NCI-H1417 treated with DMSO at 0.1 percent for 48 hours (cell line): ENCODE measurements around the gene HHIPL1.

Source experiments
- DNase-seq: peaks from one replicate; lab custom pipeline; 2025; lab: John Stamatoyannopoulos, UW

HHIPL1 gene

GRCh38 chr14:99689266-99690236 lies 44.6 kb downstream of the HHIPL1 start:
- no peak for DNase-seq

- no peak for DNase-seq
Observed at GRCh38 chr14:99690636-99691035, 45.7 kb downstream of the HHIPL1 start.

GRCh38 chr14:99691111-99691885 lies 46.4 kb downstream of the HHIPL1 start:
- DNase-seq = no peak

- DNase-seq = no peak
Observed at GRCh38 chr14:99693918-99694317, 49.0 kb downstream of the HHIPL1 start.

- DNase-seq = no peak
Observed at GRCh38 chr14:99696929-99697328, 52.0 kb downstream of the HHIPL1 start.

GRCh38 chr14:99698236-99698635 lies 53.3 kb downstream of the HHIPL1 start:
- no peak for DNase-seq

GRCh38 chr14:99698642-99699041 lies 53.7 kb downstream of the HHIPL1 start:
- DNase-seq = no peak

- DNase-seq = no peak
Observed at GRCh38 chr14:99699085-99699760, 54.3 kb downstream of the HHIPL1 start.

GRCh38 chr14:99699861-99700260 lies 54.9 kb downstream of the HHIPL1 start:
- DNase-seq = no peak

- no peak for DNase-seq
Observed at GRCh38 chr14:99700379-99700778, 55.5 kb downstream of the HHIPL1 start.

- no peak for DNase-seq
Observed at GRCh38 chr14:99701260-99701659, 56.3 kb downstream of the HHIPL1 start.

- no peak for DNase-seq
Observed at GRCh38 chr14:99702115-99702514, 57.2 kb downstream of the HHIPL1 start.

- DNase-seq = no peak
Observed at GRCh38 chr14:99703381-99703780, 58.5 kb downstream of the HHIPL1 start.

GRCh38 chr14:99704037-99704436 lies 59.1 kb downstream of the HHIPL1 start:
- DNase-seq = no peak

GRCh38 chr14:99706107-99706900 lies 61.4 kb downstream of the HHIPL1 start:
- DNase-seq = no peak

- no peak for DNase-seq
Observed at GRCh38 chr14:99707420-99707819, 62.5 kb downstream of the HHIPL1 start.

GRCh38 chr14:99707921-99708320 lies 63.0 kb downstream of the HHIPL1 start:
- DNase-seq = no peak

GRCh38 chr14:99708449-99708848 lies 63.5 kb downstream of the HHIPL1 start:
- no peak for DNase-seq

GRCh38 chr14:99713972-99714371 lies 69.0 kb downstream of the HHIPL1 start:
- DNase-seq = no peak

- no peak for DNase-seq
Observed at GRCh38 chr14:99715266-99716000, 70.5 kb downstream of the HHIPL1 start.
